ENCODE data around the gene KLF2.

The KLF2 gene

GRCh38 chr19:16327169-16327475 is 2.5 kb downstream of the KLF2 start:
- no peaks in the 10 kb centered on the region for H4K20me1 ChIP-seq (ENCODE audit: insufficient read depth, low read length)
- H3F3A ChIP-seq (ENCODE audit: insufficient read depth, low read length), result no peaks in the 10 kb centered on the region
- no peaks in the 10 kb centered on the region for H3K36me3 ChIP-seq (ENCODE audit: insufficient read depth, low read length)
- H3K4me2 ChIP-seq (ENCODE audit: low read length), result no peak overlapping the region
- no peaks in the 10 kb centered on the region for H3K79me2 ChIP-seq (ENCODE audit: insufficient read depth, low read length)
- peaks cover 18% of the 10 kb centered on the region for H3K27me3 ChIP-seq (ENCODE audit: insufficient read depth, low read length)
- H3K27ac ChIP-seq (ENCODE audit: low read depth, low read length, poor library complexity, severe bottlenecking), result no peak overlapping the region
- H3K9me3 ChIP-seq (ENCODE audit: low read length), result no peaks in the 10 kb centered on the region
- H3K4me1 ChIP-seq (ENCODE audit: insufficient read depth, low read length, severe bottlenecking), result peaks cover 15% of the 10 kb centered on the region
- TF ChIP-seq EZH2 (IDR thresholded peaks at IDR 0.05; ENCODE audit: borderline replicate concordance, low read length) (no peak), CTCF (IDR thresholded peaks at IDR 0.05; ENCODE audit: low read length) (no peak)
- H2AFZ ChIP-seq (ENCODE audit: low read length), result no peak overlapping the region
- H3K9ac ChIP-seq (ENCODE audit: low read length), result no peak overlapping the region
- H3K9me2 ChIP-seq (ENCODE audit: low read depth, low read length), result no peaks in the 10 kb centered on the region
- H3K4me3 ChIP-seq (ENCODE audit: low read depth, low read length, poor library complexity, severe bottlenecking), result no peak overlapping the region

GRCh38 chr19:16327501-16327900 is 2.9 kb downstream of the KLF2 start:
- peaks cover 18% of the 10 kb centered on the region for H3K27me3 ChIP-seq (ENCODE audit: insufficient read depth, low read length)

GRCh38 chr19:16327911-16328823 is 3.5 kb downstream of the KLF2 start:
- no peaks in the 10 kb centered on the region for H3K79me2 ChIP-seq (ENCODE audit: insufficient read depth, low read length)
- no peaks in the 10 kb centered on the region for H3F3A ChIP-seq (ENCODE audit: insufficient read depth, low read length)
- no peaks in the 10 kb centered on the region for H3K36me3 ChIP-seq (ENCODE audit: insufficient read depth, low read length)
- H3K4me1 ChIP-seq (ENCODE audit: insufficient read depth, low read length, severe bottlenecking), result peaks cover 15% of the 10 kb centered on the region
- H3K9me3 ChIP-seq (ENCODE audit: low read length), result no peaks in the 10 kb centered on the region
- TF ChIP-seq CTCF (IDR thresholded peaks at IDR 0.05; ENCODE audit: low read length), result no peak
- TF ChIP-seq EZH2 (IDR thresholded peaks at IDR 0.05; ENCODE audit: borderline replicate concordance, low read length), result no peak
- H3K4me2 ChIP-seq (ENCODE audit: low read length), result peak overlapping the region; percentile 51
- H3K27ac ChIP-seq (ENCODE audit: low read depth, low read length, poor library complexity, severe bottlenecking), result no peak overlapping the region
- peaks cover 18% of the 10 kb centered on the region for H3K27me3 ChIP-seq (ENCODE audit: insufficient read depth, low read length)
- no peak overlapping the region for H3K9ac ChIP-seq (ENCODE audit: low read length)
- no peaks in the 10 kb centered on the region for H4K20me1 ChIP-seq (ENCODE audit: insufficient read depth, low read length)
- no peak overlapping the region for H3K4me3 ChIP-seq (ENCODE audit: low read depth, low read length, poor library complexity, severe bottlenecking)
- no peaks in the 10 kb centered on the region for H3K9me2 ChIP-seq (ENCODE audit: low read depth, low read length)
- H2AFZ ChIP-seq (ENCODE audit: low read length), result no peak overlapping the region

More at GRCh38 chr19:16327501-16327900, 2.9 kb downstream of the KLF2 start:
- Histone ChIP-seq H3K79me2 (ENCODE audit: insufficient read depth, low read length) (no peaks in the 10 kb centered on the region), H4K20me1 (ENCODE audit: insufficient read depth, low read length) (no peaks in the 10 kb centered on the region), H3K4me3 (ENCODE audit: low read depth, low read length, poor library complexity, severe bottlenecking) (no peak overlapping the region), H3K9ac (ENCODE audit: low read length) (no peak overlapping the region), H3K4me2 (ENCODE audit: low read length) (no peak overlapping the region), H3K4me1 (ENCODE audit: insufficient read depth, low read length, severe bottlenecking) (peaks cover 15% of the 10 kb centered on the region), H3K9me3 (ENCODE audit: low read length) (no peaks in the 10 kb centered on the region), H3K9me2 (ENCODE audit: low read depth, low read length) (no peaks in the 10 kb centered on the region), H3K36me3 (ENCODE audit: insufficient read depth, low read length) (no peaks in the 10 kb centered on the region), H3F3A (ENCODE audit: insufficient read depth, low read length) (no peaks in the 10 kb centered on the region), H2AFZ (ENCODE audit: low read length) (no peak overlapping the region), H3K27ac (ENCODE audit: low read depth, low read length, poor library complexity, severe bottlenecking) (no peak overlapping the region)
- TF ChIP-seq CTCF (IDR thresholded peaks at IDR 0.05; ENCODE audit: low read length), result no peak
- no peak for TF ChIP-seq EZH2 (IDR thresholded peaks at IDR 0.05; ENCODE audit: borderline replicate concordance, low read length)

Measured in OCI-LY1 (cell line).